HG03095 (cell line): ENCODE results near the gene TPRKB.
"Not testable (repeated sequence)": the region's sequence is repeated elsewhere in the genome, so short reads cannot be mapped to it uniquely, and the experiment has no call there.

Experiments used
- ATAC-seq: cut with Tn5 transposase; IDR thresholded peaks from one replicate; pipeline ENCODE4 v1.9.1; 2021; ENCODE audit warnings: moderate library complexity; ENCODE audit not compliant: unreplicated experiment

Gene TPRKB

DNA sequence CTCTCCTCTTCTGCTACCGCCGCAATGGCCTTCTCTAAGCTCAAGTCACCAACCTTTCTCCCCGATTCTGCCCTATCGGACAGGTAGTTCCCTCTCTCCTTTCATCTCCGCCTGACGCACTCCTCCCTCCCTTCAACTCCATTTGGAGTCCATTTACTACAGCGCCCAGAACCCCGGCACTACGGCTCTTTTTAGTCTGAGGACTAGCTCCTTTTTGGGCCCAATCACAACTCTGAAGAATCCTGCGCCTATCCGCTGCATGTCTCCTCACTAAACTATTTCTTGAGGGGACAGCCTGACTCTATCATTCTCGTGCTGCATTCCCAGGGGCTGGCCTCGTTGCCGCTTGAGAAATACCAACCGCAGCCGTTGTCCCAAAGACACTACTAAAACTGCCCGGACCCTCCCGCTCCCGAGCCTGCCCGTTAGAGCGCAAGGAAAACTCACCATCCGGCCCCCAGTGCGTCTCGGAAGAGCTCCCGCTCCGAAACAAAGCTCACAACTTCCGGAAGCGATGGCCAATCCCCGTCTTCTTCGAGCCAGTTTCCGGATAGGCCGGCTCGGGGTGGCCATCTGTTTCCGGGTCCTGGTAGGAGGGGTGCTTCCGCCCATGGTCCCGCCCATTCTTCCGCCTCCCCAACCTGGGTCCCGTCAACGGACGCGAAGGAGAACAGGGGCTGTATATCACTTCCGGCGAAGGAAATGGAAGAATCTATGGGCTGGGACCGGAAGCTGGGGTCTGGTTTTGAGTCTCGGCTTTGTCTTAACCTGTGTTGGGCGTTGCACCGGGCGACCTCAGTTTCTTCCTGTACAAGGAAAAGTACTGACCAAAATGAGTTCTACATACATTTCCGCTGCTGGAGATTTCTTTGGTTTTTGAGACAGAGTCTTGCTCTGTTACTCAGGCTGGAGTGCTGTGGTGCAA lies at the start of gene TPRKB:
TSS of gene TPRKB (minus strand) at position 491 of the 925 bp plus-strand sequence. CDS start 2,776 bp downstream, outside the sequence.
- ATAC-seq = peak; percentile 95

DNA sequence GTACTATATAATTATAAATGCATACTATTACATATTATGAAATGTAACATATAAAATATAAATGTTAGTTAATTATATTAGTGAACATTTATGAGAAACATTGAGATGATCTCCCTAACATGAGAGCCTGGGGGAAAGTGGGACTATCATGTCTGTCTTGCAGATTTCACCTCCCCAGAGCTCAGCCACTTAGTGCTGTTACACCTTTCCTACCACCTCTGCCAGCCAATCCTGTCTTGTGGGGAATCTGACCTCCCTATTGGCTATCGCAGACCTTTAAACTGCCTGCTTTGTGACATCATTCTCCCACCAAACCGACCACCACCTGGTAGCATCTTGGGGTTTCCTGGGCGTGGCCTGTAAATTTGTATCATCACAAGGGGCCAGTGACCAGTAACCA lies 46.7 kb upstream of the TPRKB start, which contains the start of gene C2orf78:
TSS of gene C2orf78 (plus strand) at position 301 of the 400 bp plus-strand sequence. CDS start 127 bp downstream, outside the sequence.
- not testable (repeated sequence) for ATAC-seq

DNA sequence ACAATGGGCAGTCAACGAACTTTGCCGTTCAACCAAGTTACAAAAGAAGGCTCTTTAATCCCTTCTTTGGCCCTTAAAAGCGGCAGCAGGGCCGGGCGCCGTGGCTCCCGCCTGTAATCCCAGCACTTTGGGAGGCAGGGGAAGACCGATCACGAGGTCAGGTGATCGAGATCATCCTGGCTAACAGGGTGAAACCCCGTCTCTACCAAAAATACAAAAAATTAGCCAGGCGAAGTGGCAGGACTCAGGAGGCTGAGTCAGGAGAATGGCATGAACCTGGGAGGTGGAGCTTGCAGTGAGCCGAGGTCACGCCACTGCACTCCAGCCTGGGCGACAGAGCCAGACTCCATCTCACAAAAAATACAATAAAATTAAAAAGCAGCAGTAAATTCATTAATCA lies 46.3 kb upstream of the TPRKB start:
- ATAC-seq = not testable (repeated sequence)

DNA sequence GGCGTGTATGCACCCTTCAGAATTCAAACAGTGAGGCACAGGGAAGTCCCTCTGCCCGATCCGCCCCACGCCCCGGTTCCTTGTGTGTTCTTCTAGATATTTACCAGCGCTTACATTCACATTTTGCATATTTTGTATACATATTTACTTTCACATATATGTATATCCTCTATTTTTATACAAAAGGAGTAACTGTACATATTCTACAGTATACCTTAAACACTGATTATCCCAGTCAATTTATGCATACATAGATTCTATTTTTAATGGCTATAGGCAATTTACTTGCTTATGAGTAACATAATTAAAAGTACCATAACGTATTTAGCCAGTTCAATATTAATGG lies 43.1 kb upstream of the TPRKB start:
- no peak for ATAC-seq

DNA sequence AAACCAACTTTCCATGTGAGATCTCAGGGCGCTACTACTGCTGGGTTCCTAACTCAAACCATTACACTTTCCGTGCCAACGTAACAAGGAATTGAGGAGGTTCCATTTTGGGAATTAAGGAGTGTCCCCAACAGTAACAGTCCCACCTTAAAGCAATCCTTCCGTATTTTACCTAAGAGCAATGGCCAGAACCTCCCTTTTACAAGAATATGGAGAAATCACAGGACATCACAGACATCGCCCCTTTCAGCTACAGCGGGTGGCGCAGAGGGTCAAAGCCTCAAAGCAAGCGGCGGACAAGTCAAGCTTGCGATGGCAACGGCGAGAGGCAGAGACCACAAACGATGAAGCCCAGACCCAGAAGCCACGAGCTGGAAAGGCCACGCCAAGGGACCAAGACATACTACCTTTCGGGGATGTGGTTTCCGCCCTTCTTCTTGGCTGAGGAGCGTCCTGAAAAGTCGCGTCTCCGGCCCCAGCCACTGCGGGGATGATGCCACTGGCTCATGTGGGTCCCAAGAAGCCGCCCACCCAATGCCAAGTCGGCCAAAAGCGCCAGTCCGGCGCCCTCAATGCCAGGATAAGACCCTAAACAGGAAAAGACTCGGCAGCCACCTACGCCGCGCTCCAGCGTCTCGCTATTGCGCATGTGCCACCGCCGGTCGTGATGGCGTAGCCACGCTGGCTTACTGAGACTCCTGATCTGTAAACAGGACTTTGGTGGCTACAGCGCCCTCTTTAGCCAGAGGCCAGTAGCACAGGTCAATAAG lies 42.5 kb upstream of the TPRKB start, which contains the start of gene DUSP11:
TSS of gene DUSP11 (minus strand) at position 637 of the 770 bp plus-strand sequence. CDS start at position 508, 129 bp downstream.
- ATAC-seq = peak; percentile 98

DNA sequence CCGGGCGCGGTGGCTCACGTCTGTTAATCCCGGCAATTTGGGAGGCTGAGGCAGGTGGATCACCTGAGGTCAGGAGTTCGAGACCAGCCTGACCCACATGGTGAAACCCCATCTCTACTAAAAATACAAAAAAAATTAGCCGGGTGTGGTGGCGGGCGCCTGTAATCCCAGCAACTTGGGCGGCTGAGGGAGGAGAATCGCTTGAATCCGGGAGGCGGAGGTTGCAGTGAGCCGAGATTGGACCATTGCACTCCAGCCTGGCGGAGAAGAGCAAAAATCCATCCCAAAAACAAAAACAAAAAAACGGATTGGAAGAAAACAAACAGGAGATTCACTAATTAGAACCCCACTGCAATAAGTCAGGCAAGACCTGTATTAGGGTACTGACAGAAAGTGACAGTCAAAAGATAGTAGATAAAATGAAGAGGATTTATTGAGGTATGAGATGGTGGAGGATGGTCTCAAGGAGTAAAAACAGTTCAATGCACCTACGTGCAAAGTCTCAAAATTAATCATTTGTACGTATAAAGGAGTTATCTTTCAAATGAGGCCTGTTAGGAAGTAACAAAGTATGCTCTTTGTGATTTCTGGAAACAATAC lies 41.8 kb upstream of the TPRKB start:
- not testable (repeated sequence) for ATAC-seq

DNA sequence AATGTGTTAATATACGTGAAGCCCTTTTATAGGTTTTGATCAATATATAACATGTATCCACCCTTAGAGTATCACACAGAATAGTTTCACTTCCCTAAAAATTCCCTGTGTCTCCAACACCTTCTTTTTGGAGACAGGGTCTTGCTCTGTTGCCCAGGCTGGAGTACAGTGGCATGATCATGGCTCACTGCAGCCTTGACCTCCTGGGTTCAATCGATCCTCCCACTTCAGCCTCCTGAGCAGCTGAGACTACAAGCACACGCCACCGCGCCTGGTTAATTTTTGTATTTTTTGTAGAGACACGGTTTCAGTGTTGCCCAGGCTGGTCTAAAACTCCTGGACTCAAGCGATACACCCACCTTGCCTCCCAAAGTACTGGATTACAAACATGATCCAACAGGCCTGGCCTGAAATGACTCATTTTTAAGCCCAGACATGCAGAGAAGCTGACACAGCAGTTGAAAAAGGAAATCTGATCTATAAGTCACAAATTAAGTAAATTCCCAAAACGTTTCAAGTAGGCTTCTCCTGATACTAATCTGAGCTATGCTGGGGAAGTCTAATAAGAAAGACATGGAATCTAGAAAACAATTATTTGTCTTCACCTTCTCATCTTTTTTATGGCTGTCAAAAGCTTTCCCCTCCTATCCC lies 39.8 kb upstream of the TPRKB start:
- no peak for ATAC-seq

DNA sequence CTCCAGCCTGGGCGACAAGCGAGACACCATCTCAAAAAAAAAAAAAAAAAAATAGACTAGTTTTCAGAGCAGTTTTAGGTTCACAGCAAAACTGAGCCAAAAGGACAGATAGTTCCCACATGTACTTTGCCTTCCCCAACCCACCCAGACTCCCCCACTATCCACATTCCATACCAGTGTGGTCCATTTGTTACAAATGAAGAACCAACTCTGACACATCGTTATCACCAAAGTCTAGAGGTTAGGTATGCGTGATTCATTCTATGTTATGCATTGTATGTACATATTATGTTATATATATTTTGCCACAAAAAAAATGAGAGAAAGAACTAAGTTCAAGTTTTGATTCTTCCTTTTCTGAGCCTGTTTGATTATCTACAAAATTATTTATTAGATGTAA lies 39.2 kb upstream of the TPRKB start:
- ATAC-seq = no peak

DNA sequence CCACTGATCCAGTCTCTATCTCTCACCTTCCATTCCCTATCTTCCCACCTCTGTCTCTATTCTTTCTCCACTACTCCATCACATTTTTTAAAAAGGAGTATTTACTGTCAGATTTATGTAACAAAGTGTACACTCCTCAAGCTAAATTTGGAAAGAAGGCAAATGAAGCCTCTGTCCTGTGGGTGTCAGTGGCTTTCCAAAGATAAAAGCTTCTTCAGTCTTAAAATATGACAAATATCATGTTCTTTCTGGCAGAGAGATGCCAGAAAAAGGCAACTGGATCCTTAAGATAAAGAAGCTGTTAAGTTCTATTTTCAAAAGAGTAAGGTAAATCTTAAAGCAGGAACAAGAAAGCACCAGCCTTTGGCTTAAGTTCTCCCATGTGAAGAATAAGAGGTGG lies 35.7 kb upstream of the TPRKB start:
- ATAC-seq = no peak

DNA sequence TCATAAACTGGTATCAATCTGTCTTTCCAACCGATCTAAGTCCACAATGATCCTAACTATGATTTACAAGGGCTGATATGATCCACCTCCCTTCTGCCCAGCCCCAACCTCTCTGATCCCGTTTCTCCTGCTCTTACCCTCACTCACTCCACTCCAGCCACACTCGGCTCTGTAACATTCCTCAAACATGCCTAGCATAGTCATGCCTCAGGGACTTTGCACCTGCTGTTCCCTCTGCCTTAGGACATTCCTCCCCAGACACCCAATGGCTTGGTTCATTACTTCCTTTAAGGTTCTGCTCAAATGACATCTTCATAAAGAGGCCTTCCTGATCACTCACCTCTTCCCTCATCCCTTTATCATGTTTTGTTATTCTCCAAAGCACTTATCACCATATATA lies 33.6 kb upstream of the TPRKB start:
- no peak for ATAC-seq

DNA sequence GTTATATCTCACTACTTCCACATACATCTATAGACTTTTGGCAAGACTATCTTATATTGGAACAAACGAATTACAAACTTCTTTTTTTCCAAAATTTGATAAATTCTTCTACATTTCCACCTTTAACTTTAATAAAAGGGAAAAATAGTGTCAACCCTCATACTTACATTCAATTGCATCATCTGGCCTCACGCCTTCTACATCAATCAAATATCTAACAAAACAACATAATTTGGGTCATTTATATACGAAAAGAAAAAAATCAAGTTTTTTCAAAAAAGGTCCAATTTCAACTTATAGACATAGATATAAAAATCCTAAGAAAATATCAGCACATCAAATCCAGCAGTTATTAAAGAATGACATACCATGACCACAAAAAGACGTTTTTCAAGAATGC lies 29.8 kb upstream of the TPRKB start:
- no peak for ATAC-seq

DNA sequence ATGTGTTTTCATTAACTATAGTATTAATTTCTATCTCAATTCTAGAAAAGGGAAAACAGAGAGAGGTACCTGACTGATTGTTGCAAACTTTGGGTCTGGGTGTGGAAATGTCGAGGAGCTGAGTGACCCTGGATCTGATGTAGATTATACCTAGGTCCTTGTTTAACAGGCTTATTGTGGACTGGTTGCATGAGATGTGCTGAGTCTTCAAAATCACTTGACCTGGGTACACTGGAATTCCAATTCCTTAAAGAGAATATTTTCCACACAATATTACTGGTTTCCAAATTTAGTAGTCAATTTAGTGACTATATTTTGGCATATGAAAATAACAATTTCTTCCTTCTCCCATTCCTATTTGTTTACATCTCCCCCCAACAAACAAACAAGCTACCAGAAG lies 29.2 kb upstream of the TPRKB start:
- ATAC-seq = no peak

DNA sequence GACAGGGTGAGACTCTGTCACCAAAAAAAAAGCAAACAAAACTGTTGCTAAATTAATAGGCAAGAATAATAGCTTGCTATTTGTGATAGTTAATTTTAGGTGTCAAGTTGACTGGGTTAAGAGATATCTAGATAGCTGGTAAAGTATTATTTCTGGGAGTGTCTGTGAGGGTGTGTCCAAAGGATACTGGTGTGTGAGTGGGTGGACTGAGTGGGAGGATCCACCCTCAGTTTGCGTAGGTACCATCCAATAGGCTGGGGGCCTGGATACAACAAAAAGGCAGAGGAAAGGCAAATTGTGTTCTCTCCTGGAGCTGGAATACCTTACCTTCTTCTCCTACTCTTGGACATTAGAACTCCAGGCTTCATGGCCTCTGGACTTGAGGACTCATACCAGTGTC lies 27.8 kb upstream of the TPRKB start:
- ATAC-seq = no peak

DNA sequence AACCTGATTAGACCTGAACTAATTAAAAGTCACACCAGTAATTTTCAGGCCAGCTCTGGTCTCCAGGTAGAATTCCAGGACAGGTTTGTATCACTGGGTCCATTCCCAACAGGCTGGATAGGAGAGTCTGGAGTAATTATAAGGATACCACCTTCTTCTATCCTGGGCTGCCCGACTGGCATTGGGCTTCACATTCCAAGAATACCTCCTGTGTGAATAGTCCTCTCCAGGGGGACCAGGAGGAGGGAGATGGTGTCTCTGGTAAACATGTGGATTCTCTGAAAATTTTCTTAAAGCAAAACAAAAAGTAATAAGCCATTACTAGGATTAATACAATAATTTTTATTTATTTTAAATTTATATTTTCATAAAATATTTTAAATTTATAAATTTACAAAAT lies 25.4 kb upstream of the TPRKB start:
- ATAC-seq = no peak

DNA sequence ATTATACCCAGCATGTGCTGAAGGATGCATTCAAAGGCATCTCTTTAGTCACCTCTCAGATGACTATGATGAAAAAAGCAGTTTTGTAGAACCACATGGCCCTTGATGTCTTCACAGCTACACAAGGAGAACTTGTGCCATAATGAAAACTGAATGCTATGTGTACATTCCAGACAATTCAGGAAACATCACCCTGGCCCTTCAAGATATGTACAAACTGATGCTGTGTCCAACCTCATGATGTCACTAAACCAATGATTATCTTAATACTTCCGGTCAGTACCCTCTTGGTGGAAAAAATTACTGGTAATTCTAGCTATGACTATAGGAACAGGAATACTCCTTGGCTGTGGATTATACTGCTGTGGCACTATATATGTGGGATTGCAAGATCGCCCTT lies 22.8 kb upstream of the TPRKB start:
- no peak for ATAC-seq

DNA sequence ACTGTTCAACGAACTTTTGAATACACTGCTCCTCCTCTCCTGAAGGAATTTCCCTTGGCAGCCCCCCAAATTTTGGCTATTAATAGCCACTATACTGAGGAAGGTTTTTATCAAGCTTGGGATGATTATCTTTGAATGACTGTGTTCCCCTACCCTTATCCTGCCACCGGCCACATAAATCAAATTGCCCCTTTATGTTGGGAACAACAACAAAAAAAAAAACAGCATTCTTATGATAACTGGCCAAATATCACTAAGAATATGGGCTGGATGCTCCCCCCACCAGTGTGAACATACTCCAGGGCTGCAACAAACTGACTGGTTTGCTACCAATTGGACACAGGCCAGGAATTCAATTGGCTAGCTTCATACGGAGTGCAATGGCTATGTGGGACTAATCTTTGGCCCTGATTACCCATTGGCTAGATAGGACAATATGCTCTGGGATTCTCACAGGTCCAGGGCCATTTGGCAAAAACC lies 22.2 kb upstream of the TPRKB start:
- no peak for ATAC-seq

DNA sequence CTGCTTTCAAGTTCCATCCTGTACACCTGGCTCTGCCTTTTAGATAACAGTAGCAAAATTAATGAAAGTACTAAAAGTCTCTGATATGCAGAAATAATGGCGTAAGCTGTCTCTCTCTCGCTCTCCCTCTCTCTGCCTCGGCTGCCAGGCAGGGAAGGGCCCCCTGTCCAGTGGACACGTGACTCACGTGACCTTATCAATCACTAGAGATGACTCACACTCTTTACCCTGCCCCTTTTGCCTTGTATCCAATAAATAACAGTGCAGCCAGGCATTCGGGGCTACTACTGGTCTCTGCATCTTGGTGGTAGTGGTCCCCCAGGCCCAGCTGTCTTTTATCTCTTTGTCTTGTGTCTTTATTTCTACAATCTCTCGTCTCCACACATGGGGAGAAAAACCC lies 17.2 kb upstream of the TPRKB start:
- not testable (repeated sequence) for ATAC-seq

DNA sequence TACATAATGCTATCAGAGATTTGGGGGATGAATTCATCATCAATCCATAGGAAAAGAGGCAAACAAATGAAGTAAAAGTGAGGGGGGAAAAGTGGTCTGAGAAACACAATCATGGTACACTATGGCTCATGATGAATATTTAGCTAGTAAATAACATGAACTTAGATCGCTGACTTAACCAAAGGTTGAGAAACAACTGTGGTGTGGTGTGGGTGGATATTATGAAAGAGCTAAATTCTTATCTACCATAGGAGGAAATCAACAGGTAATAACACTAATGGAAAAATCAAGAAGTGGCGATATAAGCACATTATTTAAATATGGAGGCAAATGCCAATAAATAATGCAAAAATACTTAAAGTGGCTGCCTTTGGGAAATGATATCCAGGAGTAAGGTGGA lies 12.2 kb upstream of the TPRKB start:
- no peak for ATAC-seq

DNA sequence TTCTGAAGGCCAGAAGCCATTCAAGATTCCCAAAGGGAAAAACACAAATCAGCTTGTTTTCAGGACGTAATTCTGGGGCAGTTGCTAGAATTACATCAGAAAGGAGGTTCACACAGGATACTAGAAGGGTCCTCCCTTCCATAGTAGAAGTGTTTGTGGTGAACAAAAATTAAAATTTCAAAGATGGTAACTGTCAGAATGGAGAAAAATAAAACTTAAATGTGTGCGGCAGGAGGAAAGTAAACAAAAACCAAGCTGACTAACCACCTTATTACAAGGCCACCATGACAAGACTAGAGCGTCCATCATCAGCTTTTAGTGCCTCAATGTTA lies 9.7 kb upstream of the TPRKB start:
- ATAC-seq = no peak

DNA sequence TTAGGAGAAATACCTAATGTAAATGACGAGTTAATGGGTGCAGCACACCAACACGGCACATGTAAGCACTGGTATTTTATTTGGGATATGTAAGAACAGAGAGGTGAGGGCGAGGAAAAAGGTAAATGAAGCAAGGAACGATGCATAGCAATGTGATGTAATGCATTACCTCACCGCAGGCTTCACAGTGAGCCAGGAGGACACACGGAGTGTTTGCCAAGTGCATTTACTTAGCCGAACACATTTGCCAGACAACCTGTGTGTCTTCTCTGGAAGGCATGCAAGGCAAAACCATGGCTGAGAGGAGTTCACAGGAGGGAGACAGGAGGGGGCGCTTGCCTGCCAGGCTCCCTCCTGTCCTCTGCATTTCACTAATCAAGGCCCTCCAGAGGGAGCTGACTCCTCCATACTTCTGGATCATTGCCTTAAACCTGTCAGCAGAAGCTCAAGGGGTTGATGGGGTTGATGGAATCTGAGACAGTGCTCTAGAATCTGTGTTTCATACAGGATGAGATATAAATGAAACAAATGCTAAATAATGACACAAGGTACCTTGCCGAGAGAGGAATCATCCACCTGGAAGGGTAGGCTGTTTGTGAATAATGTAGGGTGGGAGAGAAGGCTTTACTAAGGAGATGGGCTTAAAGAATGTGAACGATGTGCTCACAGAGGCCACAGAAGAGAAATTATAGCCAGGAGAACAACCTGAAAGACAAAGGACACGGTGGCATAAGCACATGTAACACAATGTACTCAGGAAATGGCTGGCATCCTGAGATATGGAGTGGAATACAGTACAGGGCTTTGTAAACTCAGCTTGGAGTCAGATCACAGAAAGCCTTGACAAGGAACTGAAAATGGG lies 9.1 kb upstream of the TPRKB start:
- no peak for ATAC-seq
